Colonic mucosa (tissue), 4 donors: ENCODE measurements around the gene TRPM8. TPM values are rescaled to one million over a fixed set of nuclear protein-coding genes. Genes with fewer than 3 reads are reported as not detected.

Experiments used
- DNase-seq: peaks from one replicate; pipeline ENCODE4 v3.0.0-alpha.2; 2020
- H3K27ac ChIP-seq: fragments of 200-600 bp; one replicate; pipeline ENCODE4 v1.8.0; 2021
- H3K27me3 ChIP-seq: fragments of 200-600 bp; one replicate; pipeline ENCODE4 v1.8.0; 2021
- H3K36me3 ChIP-seq: fragments of 200-600 bp; one replicate; pipeline ENCODE4 v1.8.0; 2021
- H3K4me1 ChIP-seq: fragments of 200-600 bp; one replicate; pipeline ENCODE4 v1.8.0; 2021; ENCODE audit warnings: mild to moderate bottlenecking
- H3K4me3 ChIP-seq: fragments of 200-600 bp; one replicate; pipeline ENCODE4 v1.8.0; 2021
- H3K9ac ChIP-seq, 2 donors: one replicate each; pipeline ENCODE4 v1.7.0; 2013; ENCODE audit warnings: control low read depth in 2 of 2, low read depth in 2 of 2, low read length in 2 of 2
- H3K9me3 ChIP-seq: fragments of 200-600 bp; one replicate; pipeline ENCODE4 v1.8.0; 2021
- CTCF ChIP-seq: fragments of 200-600 bp; IDR thresholded peaks from one replicate; pipeline ENCODE4 v1.8.0; 2022; ENCODE audit warnings: antibody characterized with exemption, mild to moderate bottlenecking
- intact Hi-C: fragments of 100-400 bp; cut with DNase I; formaldehyde crosslinking; loops from one replicate; pipeline ENCODE4 v1.14.1; 2022
- total RNA-seq, 2 donors: library from RNA; stranded (reverse); fragmentation: NEBNext Ultra II Directional in 1 of 2; extraction: Animal tissue kit (Norgen Biotek cat#: 25700) in 1 of 2; gene quantifications; one replicate each; pipeline ENCODE4 v1.2.1, GENCODE V29; 2021
- donor health status: healthy.
- donor health status: DM: no; HTN: no; CAD: no.
- donor health status: DM: no; HTN: no; CAD: no.

TRPM8 gene
- total RNA-seq, 2 donors from 2014 or later: not detected

DNA sequence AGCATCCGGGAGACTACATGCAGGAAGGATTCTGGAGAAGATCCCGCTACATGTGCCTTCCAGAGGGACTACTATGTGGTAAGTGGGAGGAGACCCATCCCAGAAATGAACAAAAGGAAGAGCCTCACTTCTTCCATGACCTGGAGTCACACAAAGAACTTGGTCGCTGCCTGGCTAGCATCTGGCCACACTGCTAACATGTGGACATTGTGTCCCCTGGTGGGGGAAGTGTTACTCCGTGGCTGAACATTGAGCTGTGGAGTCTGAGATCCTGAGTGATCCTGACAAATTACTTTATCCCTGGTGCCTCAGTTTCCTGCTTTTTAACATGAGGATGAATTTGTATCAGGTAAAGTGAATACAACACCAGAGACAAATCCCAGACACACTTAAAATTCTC is 141.7 kb downstream of the TRPM8 start:
- H3K9me3 ChIP-seq: no peaks in the 10 kb centered on the region
- no peak for TF ChIP-seq CTCF
- DNase-seq: no peak
- intact Hi-C loops: no loop called here
- H3K4me1 ChIP-seq: no peaks in the 10 kb centered on the region
- no peaks in the 10 kb centered on the region for H3K36me3 ChIP-seq
- no peak overlapping the region for H3K4me3 ChIP-seq
- no peak overlapping the region for H3K9ac ChIP-seq
- no peaks in the 10 kb centered on the region for H3K27me3 ChIP-seq
- H3K27ac ChIP-seq: no peak overlapping the region

- TF ChIP-seq CTCF: no peak
- Histone ChIP-seq H3K4me3 (no peak overlapping the region), H3K9ac (no peak overlapping the region), H3K27ac (no peak overlapping the region), H3K27me3 (no peaks in the 10 kb centered on the region), H3K36me3 (no peaks in the 10 kb centered on the region), H3K4me1 (no peaks in the 10 kb centered on the region), H3K9me3 (no peaks in the 10 kb centered on the region)
- intact Hi-C loops: no loop called here
- no peak for DNase-seq
Measured at GRCh38 chr2:234060236-234060635, 143.1 kb downstream of the TRPM8 start.

DNA sequence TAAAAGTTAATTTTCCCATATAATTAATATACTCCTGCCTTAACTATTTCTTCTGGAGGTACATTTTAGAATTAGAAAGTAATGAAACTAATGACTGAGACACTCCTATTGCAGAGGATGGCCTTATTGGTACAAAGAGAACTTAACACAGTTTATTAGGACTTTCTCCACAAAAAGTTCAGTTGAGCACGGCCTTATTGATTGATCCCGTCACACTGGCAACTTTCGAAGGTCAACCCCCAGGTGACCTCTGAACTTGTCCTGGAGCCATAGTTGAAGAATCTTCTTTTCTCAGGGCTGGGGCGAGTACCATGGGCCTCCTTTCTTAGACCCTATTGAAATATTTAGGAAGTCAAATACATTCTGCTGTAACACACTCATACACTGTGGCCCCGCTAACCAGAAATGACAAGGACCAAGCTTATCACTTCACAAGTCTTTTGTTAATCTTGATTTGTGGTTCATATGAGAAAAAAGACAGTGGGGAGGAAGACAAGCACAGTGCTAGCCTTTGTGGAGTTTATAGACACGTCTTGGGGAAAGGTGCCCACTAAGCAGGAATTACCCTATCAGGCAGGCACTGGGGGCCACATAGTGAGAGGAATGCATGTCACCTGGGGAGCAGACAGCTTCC is 144.6 kb downstream of the TRPM8 start:
- intact Hi-C loops: no loop called here
- Histone ChIP-seq H3K36me3 (no peaks in the 10 kb centered on the region), H3K4me1 (no peaks in the 10 kb centered on the region), H3K27ac (no peak overlapping the region), H3K27me3 (no peaks in the 10 kb centered on the region), H3K4me3 (no peak overlapping the region), H3K9ac (no peak overlapping the region), H3K9me3 (no peaks in the 10 kb centered on the region)
- TF ChIP-seq CTCF: no peak
- no peak for DNase-seq

DNA sequence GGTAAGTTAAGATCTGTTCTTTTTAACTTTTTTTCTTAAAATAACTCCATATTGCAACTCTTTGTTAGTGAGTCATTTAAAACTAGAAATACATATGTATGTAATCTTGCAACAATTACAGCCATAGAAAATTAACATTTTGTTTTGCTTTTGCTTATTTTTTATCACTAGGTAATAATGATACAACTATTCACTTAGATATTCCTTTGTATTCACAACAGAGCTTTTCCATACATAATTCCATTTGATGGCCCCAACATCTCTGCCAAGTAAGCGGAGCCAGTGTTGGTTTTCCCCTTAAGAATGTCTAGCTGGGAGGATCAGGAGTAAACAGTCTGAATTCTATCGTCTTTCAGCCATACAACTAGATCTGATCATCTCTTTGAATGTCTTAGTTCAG is 149.4 kb downstream of the TRPM8 start:
- Histone ChIP-seq H3K36me3 (no peaks in the 10 kb centered on the region), H3K27me3 (no peaks in the 10 kb centered on the region), H3K9me3 (no peaks in the 10 kb centered on the region), H3K4me3 (no peak overlapping the region), H3K27ac (no peak overlapping the region), H3K4me1 (no peaks in the 10 kb centered on the region), H3K9ac (no peak overlapping the region)
- no peak for TF ChIP-seq CTCF
- intact Hi-C loops: no loop called here
- DNase-seq: no peak

Other genes starting within 250 kb of the TRPM8 start
- 1 to 10 TPM; 2.0 to 2.3 TPM for gene UGT1A9, start 245.5 kb upstream of the TRPM8 start, total RNA-seq
- 1 to 10 TPM; 3.1 TPM for gene UGT1A7, start 235.5 kb upstream of the TRPM8 start, total RNA-seq
- gene UGT1A6, start 224.5 kb upstream of the TRPM8 start, total RNA-seq: 1 to 10 TPM; 4.4 to 5.5 TPM
- gene UGT1A5, start 204.5 kb upstream of the TRPM8 start, total RNA-seq: 1 to 10 TPM; 1.1 to 2.4 TPM
- 1 to 10 TPM in 1 of 2 donors, under 1 TPM in 1; 0.93 to 1.8 TPM for gene UGT1A4, start 198.6 kb upstream of the TRPM8 start, total RNA-seq
- gene UGT1A3, start 188.3 kb upstream of the TRPM8 start, total RNA-seq: 1 to 10 TPM; 1.0 to 1.9 TPM
- 1 to 10 TPM; 1.2 to 1.9 TPM for gene UGT1A1, start 157.1 kb upstream of the TRPM8 start, total RNA-seq
- gene MROH2A, start 139.0 kb upstream of the TRPM8 start, total RNA-seq: not detected
- 10 to 100 TPM in 1 of 2 donors, 1 to 10 TPM in 1; 8.9 to 40.8 TPM for gene HJURP, start 62.8 kb upstream of the TRPM8 start, total RNA-seq
- not detected for gene SPP2, start 133.3 kb downstream of the TRPM8 start, total RNA-seq